Chondrocyte (in vitro differentiated cells): Measurements from ENCODE around the gene KAT6B. TPM values are rescaled to one million over a fixed set of nuclear protein-coding genes. Genes with fewer than 3 reads are reported as not detected.

Experiments
- DNase-seq: peaks from one replicate; pipeline ENCODE4 v3.0.0; 2021; ENCODE audit warnings: mixed read lengths, low spot score
- H3K27ac Mint-ChIP-seq: one replicate; pipeline ENCODE4 v1.8.0; 2021; ENCODE audit warnings: mild to moderate bottlenecking, moderate library complexity, mixed read lengths; ENCODE audit not compliant: unreplicated experiment
- H3K27me3 Mint-ChIP-seq: 2 replicates; pipeline ENCODE4 v1.8.0; 2021; ENCODE audit warnings: low read depth, mixed read lengths
- H3K36me3 Mint-ChIP-seq: 2 replicates; pipeline ENCODE4 v1.8.0; 2021; ENCODE audit warnings: low read depth, mixed read lengths
- H3K4me1 Mint-ChIP-seq: 2 replicates; pipeline ENCODE4 v1.8.0; 2021; ENCODE audit warnings: low read depth, mild to moderate bottlenecking, mixed read lengths
- H3K4me3 Mint-ChIP-seq: one replicate; pipeline ENCODE4 v1.8.0; 2021; ENCODE audit warnings: mild to moderate bottlenecking, moderate library complexity, mixed read lengths; ENCODE audit not compliant: unreplicated experiment
- H3K9me3 Mint-ChIP-seq: 2 replicates; pipeline ENCODE4 v1.8.0; 2021; ENCODE audit warnings: low read depth, mixed read lengths
- CTCF ChIP-seq: fragments of 200-600 bp; sonication (generic); IDR thresholded peaks from 2 replicates; pipeline ENCODE4 v1.5.0; 2021; ENCODE audit warnings: antibody characterized with exemption, mild to moderate bottlenecking, moderate library complexity
- total RNA-seq: library from RNA; stranded (reverse); gene quantifications from 3 replicates; pipeline ENCODE4 v1.2.1, GENCODE V29; 2021

The KAT6B gene
- total RNA-seq, 1 donor from 2014 or later, result 20.8 TPM

DNA sequence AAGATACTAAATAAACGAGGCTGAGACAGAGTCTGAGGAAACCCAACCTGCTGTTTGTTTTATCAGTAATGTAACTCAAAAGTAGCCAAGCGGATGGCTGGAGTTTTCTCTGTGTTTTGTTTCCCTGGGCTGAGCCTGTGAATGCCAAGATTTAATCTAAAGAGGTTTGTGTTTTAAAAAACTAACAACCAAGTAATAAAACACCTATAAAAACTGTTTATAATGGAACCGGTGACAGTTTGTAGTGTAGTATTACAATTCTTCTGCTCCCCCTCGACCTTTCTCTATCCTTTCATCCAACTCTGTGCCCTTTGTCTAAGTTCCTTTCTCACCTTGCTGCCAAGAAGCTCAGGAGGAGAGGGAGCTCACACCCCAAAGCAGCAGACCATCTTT, 2.6 kb upstream of the KAT6B start:
- Mint-ChIP-seq H3K27ac (no peak overlapping the region), H3K27me3 (no peaks in the 10 kb centered on the region), H3K9me3 (no peaks in the 10 kb centered on the region), H3K4me1 (peaks cover 49% of the 10 kb centered on the region), H3K36me3 (no peaks in the 10 kb centered on the region), H3K4me3 (no peak overlapping the region)
- TF ChIP-seq CTCF, result no peak
- no peak for DNase-seq

- TF ChIP-seq CTCF, result no peak
- DNase-seq, result no peak
- Mint-ChIP-seq H3K4me3 (peak overlapping the region; percentile 82), H3K27me3 (no peaks in the 10 kb centered on the region), H3K9me3 (no peaks in the 10 kb centered on the region), H3K4me1 (peaks cover 55% of the 10 kb centered on the region), H3K36me3 (no peaks in the 10 kb centered on the region), H3K27ac (peak overlapping the region; percentile 60)
These were observed 2.1 kb upstream of the KAT6B start for GRCh38 chr10:74824184-74824899.

DNA sequence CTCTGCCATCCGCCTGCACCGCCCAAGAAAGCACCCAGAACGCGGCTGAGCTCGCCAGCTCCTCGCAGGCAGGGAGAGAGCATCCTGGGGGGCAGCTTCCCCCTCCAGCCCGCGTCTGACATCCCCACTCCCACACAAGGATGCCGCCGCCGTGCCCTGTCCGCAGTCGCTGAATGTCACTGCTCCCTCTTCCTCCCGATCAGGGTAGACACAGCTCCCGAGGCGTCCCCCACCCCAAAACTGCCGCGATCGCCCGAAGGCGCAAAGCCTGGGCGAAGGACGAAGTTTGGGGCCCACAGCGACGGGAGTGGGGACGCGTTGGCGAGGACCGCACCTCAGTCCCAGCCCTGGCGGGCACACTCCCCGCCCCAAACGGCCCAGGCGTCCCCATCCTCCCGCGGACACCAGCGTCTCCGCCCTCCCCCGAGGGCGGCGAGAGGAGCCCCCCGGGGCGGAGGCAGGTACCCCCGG, 1.5 kb upstream of the KAT6B start:
- peak; percentile 32 for TF ChIP-seq CTCF
- Mint-ChIP-seq H3K36me3 (no peaks in the 10 kb centered on the region), H3K4me1 (peaks cover 55% of the 10 kb centered on the region), H3K27ac (peak overlapping the region; percentile 60), H3K9me3 (no peaks in the 10 kb centered on the region), H3K4me3 (peak overlapping the region; percentile 82), H3K27me3 (no peaks in the 10 kb centered on the region)
- DNase-seq, result no peak

DNA sequence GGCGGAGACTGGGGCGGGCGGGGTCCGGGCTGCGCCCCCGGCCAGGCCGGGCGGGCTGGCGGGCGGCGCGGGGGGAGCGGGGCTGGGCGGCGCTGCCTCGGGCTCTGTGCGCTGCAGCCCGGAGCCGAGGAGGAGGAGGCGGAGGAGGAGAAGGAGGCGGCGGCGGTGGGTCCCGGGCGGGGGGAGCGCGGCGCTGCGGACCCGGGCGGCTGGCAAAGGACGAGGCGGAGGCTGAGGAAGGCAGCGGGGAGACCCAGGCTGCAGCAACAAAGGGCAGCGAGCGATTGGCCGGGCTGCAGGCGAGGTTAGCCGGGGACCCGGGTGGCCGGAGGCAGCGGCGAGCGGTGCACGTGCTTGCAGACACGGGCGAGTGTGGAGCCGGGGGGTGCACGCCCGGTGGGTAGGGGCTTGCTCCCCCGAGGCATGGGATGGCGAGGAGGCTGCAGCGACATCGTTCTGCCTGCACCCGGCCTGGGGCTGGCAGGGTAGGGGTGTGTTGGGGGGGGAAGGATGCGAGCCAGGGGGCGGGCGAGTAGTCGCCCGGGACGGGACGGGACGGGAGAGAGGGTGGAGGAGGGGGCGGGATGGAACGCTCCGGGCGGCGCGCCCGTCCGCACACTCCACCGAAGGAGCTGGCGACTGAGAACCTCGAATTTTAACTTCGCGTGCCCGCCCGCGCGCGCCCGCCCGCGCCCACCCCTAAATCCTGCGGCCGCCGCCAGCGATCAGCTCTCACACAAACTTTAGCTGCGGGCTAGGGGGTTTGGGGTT, 844 bp upstream of the KAT6B start:
- peak overlapping the region; percentile 77 for H3K4me3 Mint-ChIP-seq
- no peaks in the 10 kb centered on the region for H3K9me3 Mint-ChIP-seq
- no peaks in the 10 kb centered on the region for H3K36me3 Mint-ChIP-seq
- H3K27me3 Mint-ChIP-seq, result no peaks in the 10 kb centered on the region
- H3K27ac Mint-ChIP-seq, result peak overlapping the region; percentile 51
- no peak for TF ChIP-seq CTCF
- peak; percentile 94 for DNase-seq
- peaks cover 55% of the 10 kb centered on the region for H3K4me1 Mint-ChIP-seq

- no peaks in the 10 kb centered on the region for H3K9me3 Mint-ChIP-seq
- DNase-seq, result no peak
- H3K27ac Mint-ChIP-seq, result peak overlapping the region; percentile 49
- peak overlapping the region; percentile 77 for H3K4me3 Mint-ChIP-seq
- H3K27me3 Mint-ChIP-seq, result no peaks in the 10 kb centered on the region
- peaks cover 48% of the 10 kb centered on the region for H3K4me1 Mint-ChIP-seq
- TF ChIP-seq CTCF, result no peak
- no peaks in the 10 kb centered on the region for H3K36me3 Mint-ChIP-seq
These were observed 643 bp downstream of the KAT6B start for GRCh38 chr10:74827045-74827441.
